GM12878 (cell line): ENCODE data around the gene BBS1. TPM values are rescaled to one million over a fixed set of nuclear protein-coding genes. Genes with fewer than 3 reads are reported as not detected.

Source experiments
- ATAC-seq: fragments of 200-7000 bp; cut with Tn5 transposase; 3 replicates; pipeline ENCODE4 v1.9.1; 2020; ENCODE audit warnings: mild to moderate bottlenecking, moderate library complexity
- BruUV-seq: library from RNA; stranded (reverse); fragments of 400-500 nt; replicated peaks from 2 replicates; lab custom pipeline; 2021; lab: Mats Ljungman, UMichigan
- CTCF ChIA-PET: fragments of 300-600 bp; sonication (Branson Sonifier 250); formaldehyde crosslinking; extraction: SDS; loops from one replicate; lab custom pipeline; 2021; ENCODE audit warnings: inconsistent platforms; lab: Yijun Ruan, JAX
- POLR2A ChIA-PET: fragments of 350-600 bp; formaldehyde crosslinking; extraction: SDS; loops from one replicate; lab custom pipeline; 2021; ENCODE audit warnings: inconsistent platforms; lab: Charles Lee
- RAD21 ChIA-PET: fragments of 300-600 bp; sonication (Branson Sonifier 250); formaldehyde crosslinking; loops from one replicate; lab custom pipeline; 2023; ENCODE audit warnings: antibody characterized with exemption; ENCODE audit not compliant: unreplicated experiment; lab: Charles Lee
- SMC1A ChIA-PET: fragments of 300-600 bp; sonication (Branson Sonifier 250); formaldehyde crosslinking; loops from one replicate; lab custom pipeline; 2023; ENCODE audit not compliant: unreplicated experiment, uncharacterized antibody; lab: Charles Lee
- DNase-seq: peaks from one replicate; pipeline ENCODE4 v3.0.0-alpha.2; 2011; ENCODE audit warnings: low read depth, low spot score
- FAIRE-seq: peaks from 3 replicates; lab custom pipeline; 2011; peaks lifted over from hg19 to GRCh38; lab: Jason Lieb, UNC
- H2AFZ ChIP-seq: 2 replicates; pipeline ENCODE4 v1.6.0; 2011; ENCODE audit warnings: low read depth, low read length, control low read depth; ENCODE audit not compliant: control insufficient read depth
- H3K27ac ChIP-seq: 2 replicates; pipeline ENCODE4 v1.5.1; 2011; ENCODE audit warnings: control low read depth; ENCODE audit not compliant: control insufficient read depth, insufficient read depth
- H3K27me3 ChIP-seq, 2 experiments: replicated peaks in 1 of 2; 2 replicates each; pipeline versions ENCODE4 v1.6.0 to v1.6.1; 2011; ENCODE audit warnings: low read length in 1 of 2; ENCODE audit not compliant: control insufficient read depth in 2 of 2, insufficient read depth in 2 of 2
- H3K36me3 ChIP-seq, 2 experiments: 2 replicates each; pipeline ENCODE4 v1.5.1; 2011; ENCODE audit warnings: low read length in 1 of 2; ENCODE audit not compliant: control insufficient read depth in 2 of 2, insufficient read depth in 2 of 2
- H3K4me1 ChIP-seq: 2 replicates; pipeline ENCODE4 v1.6.1; 2011; ENCODE audit warnings: mild to moderate bottlenecking, low read length, moderate library complexity, mixed read lengths; ENCODE audit not compliant: control insufficient read depth, insufficient read depth
- H3K4me2 ChIP-seq: 2 replicates; pipeline ENCODE4 v1.6.0; 2011; ENCODE audit warnings: control low read depth; ENCODE audit not compliant: control insufficient read depth, insufficient read depth
- H3K4me3 ChIP-seq: fragments of 200-600 bp; sonication (generic); 2 replicates; pipeline ENCODE4 v1.5.1; 2016
- H3K79me2 ChIP-seq: 2 replicates; pipeline ENCODE4 v1.6.0; 2011; ENCODE audit warnings: low read length; ENCODE audit not compliant: control insufficient read depth, insufficient read depth
- H3K9ac ChIP-seq: 2 replicates; pipeline ENCODE4 v1.8.0; 2011; ENCODE audit warnings: low read length, control low read depth, mixed read lengths; ENCODE audit not compliant: control insufficient read depth, insufficient read depth
- H3K9me3 ChIP-seq: replicated peaks from 3 replicates; pipeline ENCODE4 v1.5.1; 2011; ENCODE audit warnings: mild to moderate bottlenecking, low read length; ENCODE audit not compliant: control insufficient read depth, insufficient read depth
- H4K20me1 ChIP-seq: 2 replicates; pipeline ENCODE4 v1.6.0; 2011; ENCODE audit not compliant: control insufficient read depth, insufficient read depth
- ASH2L ChIP-seq: fragments of 300-600, 200-600 bp; sonication (generic); IDR thresholded peaks from 2 replicates; pipeline ENCODE4 v1.6.1; 2017; ENCODE audit warnings: low read depth, mild to moderate bottlenecking, borderline replicate concordance
- BACH1 ChIP-seq: fragments of 450-650 bp; IDR thresholded peaks from 2 replicates; pipeline ENCODE4 v1.6.1; 2017; ENCODE audit warnings: mild to moderate bottlenecking, borderline replicate concordance
- EGR1 ChIP-seq, 2 experiments: IDR thresholded peaks; 1 replicate in 1 of 2; 2 replicates in 1 of 2; pipeline ENCODE4 v1.6.1; 2011 to 2012; ENCODE audit warnings: low read depth in 2 of 2, low read length in 2 of 2, borderline replicate concordance in 1 of 2, mild to moderate bottlenecking in 1 of 2, moderate library complexity in 1 of 2
- ETV6 ChIP-seq, 2 experiments: fragments of 450-650 bp in 1 of 2; IDR thresholded peaks in 1 of 2; conservative IDR thresholded peaks in 1 of 2; 2 replicates each; pipeline ENCODE4 v1.6.1; 2014; ENCODE audit warnings: antibody characterized with exemption in 1 of 2, borderline replicate concordance in 1 of 2, low read depth in 1 of 2, mild to moderate bottlenecking in 1 of 2, moderate library complexity in 1 of 2
- SREBF1 ChIP-seq: IDR thresholded peaks from 2 replicates; pipeline ENCODE4 v1.6.1; 2012; ENCODE audit warnings: mild to moderate bottlenecking, low read length
- TCF12 ChIP-seq: IDR thresholded peaks from 2 replicates; pipeline ENCODE4 v1.6.1; 2011; ENCODE audit warnings: low read depth, mild to moderate bottlenecking, low read length
- ZSCAN29 ChIP-seq: fragments of 450-650 bp; IDR thresholded peaks from 2 replicates; pipeline ENCODE4 v1.6.1; 2017; ENCODE audit warnings: mild to moderate bottlenecking, moderate library complexity
- WGBS: methylation state at CpG from one replicate; pipeline ENCODE4 v1.1.6; 2016; ENCODE audit warnings: low lambda C conversion rate; ENCODE audit not compliant: insufficient replicate concordance, insufficient coverage; ENCODE audit errors: missing lambda C conversion rate; 5-methylcytosine and 5-hydroxymethylcytosine counted together
- in situ Hi-C: fragments of 300-500 bp; cut with MboI; formaldehyde crosslinking; loops from 9 replicates; pipeline ENCODE4 v1.14.3; 2018; ENCODE audit warnings: mixed read lengths
- intact Hi-C: fragments of 100-400 bp; cut with micrococcal nuclease; formaldehyde crosslinking; loops from one replicate; pipeline ENCODE4 v1.14.2; 2022; ENCODE audit not compliant: unreplicated experiment
- polyA plus RNA-seq, 11 experiments: library from polyadenylated mRNA; depleted of rRNA in 4 of 11; unstranded in 6 of 11; stranded (reverse) in 5 of 11; fragments of >200 nt; fragmentation: Nextera tagmentation in 4 of 11; fragmentation: Illumina TruSeq in 1 of 11; extraction: Ambion mirVana in 4 of 11; extraction: Trizol in 1 of 11; gene quantifications; 1 replicate in 1 of 11; 2 replicates in 10 of 11; pipeline versions ENCODE4 v1.2.1 to v1.2.3, GENCODE V29; 2011 to 2016; ENCODE audit warnings: inconsistent platforms in 2 of 11, missing spikeins in 2 of 11, low read depth in 1 of 11
- total RNA-seq, 4 experiments: library from RNA; depleted of rRNA in 3 of 4; stranded (reverse); fragments of >200 nt in 3 of 4; fragmentation: Illumina TruSeq in 1 of 4; extraction: Trizol in 1 of 4; gene quantifications; 2 replicates each; pipeline versions ENCODE4 v1.2.1 to v1.2.3, GENCODE V29; 2013 to 2021
- TF ChIP-seq, protein P1 (sequence below): fragments of 450-650 bp; IDR thresholded peaks from 2 replicates; pipeline ENCODE4 v1.6.1; 2018; ENCODE audit warnings: borderline replicate concordance, mild to moderate bottlenecking; ENCODE audit not compliant: partially characterized antibody
- TF ChIP-seq, protein P2 (sequence below): IDR thresholded peaks from 2 replicates; pipeline ENCODE4 v1.6.1; 2011; ENCODE audit warnings: low read depth, mild to moderate bottlenecking, low read length, moderate library complexity, borderline replicate concordance; ENCODE audit errors: extremely low read depth
- TF ChIP-seq, protein P3 (sequence below): IDR thresholded peaks from 2 replicates; pipeline ENCODE4 v1.6.1; 2011; ENCODE audit warnings: borderline replicate concordance, low read depth, mild to moderate bottlenecking, moderate library complexity, mixed read lengths, low read length; ENCODE audit not compliant: insufficient read depth; ENCODE audit errors: extremely low read length

The BBS1 gene
- total and polyA plus RNA-seq, 10 of the 15 experiments (the other 5 are each of a cell fraction or from before 2014, with no cell fraction given), result 2.5 to 14.7 (median 8.7) TPM

DNA sequence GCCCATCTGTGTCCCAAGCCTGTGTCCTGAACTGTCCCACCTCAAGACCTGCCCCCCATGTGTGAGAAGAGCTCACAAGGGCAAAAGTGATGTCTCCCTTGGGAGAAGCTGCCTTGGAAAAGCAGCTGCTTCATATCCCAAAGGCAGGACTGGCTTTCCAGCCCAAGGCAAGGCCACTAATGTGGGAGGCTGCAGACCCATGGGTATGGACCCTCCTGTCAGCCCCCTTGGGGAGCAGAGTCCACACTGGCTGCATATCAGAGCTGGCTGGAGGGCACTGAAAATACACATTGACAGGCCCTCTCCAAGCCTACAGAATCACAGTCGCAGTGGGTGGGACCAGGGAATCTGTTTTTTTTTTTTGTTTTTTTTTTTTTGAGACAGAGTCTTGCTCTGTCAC lies 41.0 kb upstream of the BBS1 start:
- intact Hi-C loops, result no loop called here
- Histone ChIP-seq H3K27me3 (no peaks in the 10 kb centered on the region), H3K4me2 (no peak overlapping the region), H2AFZ (no peak overlapping the region), H3K9ac (no peak overlapping the region), H3K4me1 (peaks cover 14% of the 10 kb centered on the region), H3K27ac (no peak overlapping the region), H3K9me3 (no peaks in the 10 kb centered on the region), H3K4me3 (no peak overlapping the region), H3K36me3 (no peaks in the 10 kb centered on the region), H3K79me2 (no peaks in the 10 kb centered on the region), H4K20me1 (no peaks in the 10 kb centered on the region)
- BruUV-seq, result no TSS peak
- POLR2A ChIA-PET, result no interaction called here
- TF ChIP-seq, protein P1, sequence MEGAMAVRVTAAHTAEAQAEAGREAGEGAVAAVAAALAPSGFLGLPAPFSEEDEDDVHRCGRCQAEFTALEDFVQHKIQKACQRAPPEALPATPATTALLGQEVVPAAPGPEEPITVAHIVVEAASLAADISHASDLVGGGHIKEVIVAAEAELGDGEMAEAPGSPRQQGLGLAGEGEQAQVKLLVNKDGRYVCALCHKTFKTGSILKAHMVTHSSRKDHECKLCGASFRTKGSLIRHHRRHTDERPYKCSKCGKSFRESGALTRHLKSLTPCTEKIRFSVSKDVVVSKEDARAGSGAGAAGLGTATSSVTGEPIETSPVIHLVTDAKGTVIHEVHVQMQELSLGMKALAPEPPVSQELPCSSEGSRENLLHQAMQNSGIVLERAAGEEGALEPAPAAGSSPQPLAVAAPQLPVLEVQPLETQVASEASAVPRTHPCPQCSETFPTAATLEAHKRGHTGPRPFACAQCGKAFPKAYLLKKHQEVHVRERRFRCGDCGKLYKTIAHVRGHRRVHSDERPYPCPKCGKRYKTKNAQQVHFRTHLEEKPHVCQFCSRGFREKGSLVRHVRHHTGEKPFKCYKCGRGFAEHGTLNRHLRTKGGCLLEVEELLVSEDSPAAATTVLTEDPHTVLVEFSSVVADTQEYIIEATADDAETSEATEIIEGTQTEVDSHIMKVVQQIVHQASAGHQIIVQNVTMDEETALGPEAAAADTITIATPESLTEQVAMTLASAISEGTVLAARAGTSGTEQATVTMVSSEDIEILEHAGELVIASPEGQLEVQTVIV, result no peak
- TF ChIP-seq, protein P2, sequence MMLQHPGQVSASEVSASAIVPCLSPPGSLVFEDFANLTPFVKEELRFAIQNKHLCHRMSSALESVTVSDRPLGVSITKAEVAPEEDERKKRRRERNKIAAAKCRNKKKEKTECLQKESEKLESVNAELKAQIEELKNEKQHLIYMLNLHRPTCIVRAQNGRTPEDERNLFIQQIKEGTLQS, result no peak
- TF ChIP-seq ETV6 (conservative IDR thresholded peaks at IDR 0.05 in 1 of 2, IDR thresholded peaks at IDR 0.05 in 1 of 2; ENCODE audit: borderline replicate concordance in 1 of 2, low read depth in 1 of 2) (no peak), ZSCAN29 (no peak), SREBF1 (no peak), TCF12 (no peak), EGR1 (IDR thresholded peaks at IDR 0.05; ENCODE audit: borderline replicate concordance in 1 of 2, low read depth in 2 of 2, low read length in 2 of 2) (no peak), ASH2L (no peak), BACH1 (no peak)
- TF ChIP-seq, protein P3, sequence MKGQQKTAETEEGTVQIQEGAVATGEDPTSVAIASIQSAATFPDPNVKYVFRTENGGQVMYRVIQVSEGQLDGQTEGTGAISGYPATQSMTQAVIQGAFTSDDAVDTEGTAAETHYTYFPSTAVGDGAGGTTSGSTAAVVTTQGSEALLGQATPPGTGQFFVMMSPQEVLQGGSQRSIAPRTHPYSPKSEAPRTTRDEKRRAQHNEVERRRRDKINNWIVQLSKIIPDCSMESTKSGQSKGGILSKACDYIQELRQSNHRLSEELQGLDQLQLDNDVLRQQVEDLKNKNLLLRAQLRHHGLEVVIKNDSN, result no peak
- in situ Hi-C loops, result no loop called here
- RAD21 ChIA-PET, result interaction anchor here (1.6 kb wide), 1 partner anchor 31 kb away, joined by 4 read pairs; the partner anchor contains the start of gene MRPL11
- FAIRE-seq, result no peak
- WGBS, result 100% methylated on average over 1 of the region's 1 CpG
- DNase-seq, result no peak
- CTCF ChIA-PET, result interaction anchor here (0.9 to 1.1 kb wide), 2 partner anchors 9 to 209 kb away, joined by 4 to 7 read pairs; no protein-coding TSS in a partner anchor
- ATAC-seq, result no peak
- SMC1A ChIA-PET, result interaction anchor here (0.6 to 0.7 kb wide), 2 partner anchors 8 to 83 kb away, joined by 3 read pairs; no protein-coding TSS in a partner anchor
